ENCODE data around the gene STUB1. TPM values are rescaled to one million over a fixed set of nuclear protein-coding genes. Genes with fewer than 3 reads are reported as not detected.

The STUB1 gene
- total and polyA plus RNA-seq, 9 donors = 70.7 to 115 (median 98.8) TPM

GRCh38 chr16:726438-727290, 46.5 kb downstream of the STUB1 start, which contains the start of the genes CCDC78 and HAGHL:
Gene CCDC78 (minus strand): TSS chr16:726443. CDS start chr16:726367, 76 bp downstream.
Gene HAGHL (plus strand): TSS chr16:727106. CDS start chr16:727510, 404 bp downstream.
- Histone ChIP-seq H3K4me1 (ENCODE audit: control insufficient read depth, insufficient read depth, low read length) (peaks cover 24% of the 10 kb centered on the region), H3K9me3 (replicated peaks; ENCODE audit: control insufficient read depth, low read depth, low read length) (no peaks in the 10 kb centered on the region), H3K27ac (ENCODE audit: low read length) (no peak within 1 kb of the TSS), H3K27me3 (ENCODE audit: control insufficient read depth, insufficient read depth, low read length) (peaks cover 40% of the 10 kb centered on the region), H3K36me3 (ENCODE audit: control insufficient read depth, insufficient read depth, low read length) (peaks cover 16% of the 10 kb centered on the region), H3K4me3 (ENCODE audit: low read length) (peak within 1 kb of the TSS; percentile 25)
- WGBS (ENCODE audit: insufficient coverage) = under 1% methylated on average over 66 of the region's 88 CpGs
- no peak for DNase-seq

GRCh38 chr16:727291-727977, 47.2 kb downstream of the STUB1 start:
- Histone ChIP-seq H3K9me3 (replicated peaks; ENCODE audit: control insufficient read depth, low read depth, low read length) (no peaks in the 10 kb centered on the region), H3K4me1 (ENCODE audit: control insufficient read depth, insufficient read depth, low read length) (peaks cover 18% of the 10 kb centered on the region), H3K4me3 (ENCODE audit: low read length) (peak overlapping the region; percentile 25), H3K27ac (ENCODE audit: low read length) (no peak overlapping the region), H3K36me3 (ENCODE audit: control insufficient read depth, insufficient read depth, low read length) (peaks cover 23% of the 10 kb centered on the region), H3K27me3 (ENCODE audit: control insufficient read depth, insufficient read depth, low read length) (peaks cover 40% of the 10 kb centered on the region)
- no peak for DNase-seq
- under 1% methylated on average over 61 of the region's 61 CpGs for WGBS (ENCODE audit: insufficient coverage)

- under 1% methylated on average over 78 of the region's 80 CpGs for whole genome bisulfite sequencing (ENCODE audit: insufficient coverage)
- no peak overlapping the region for H3K27ac ChIP-seq (ENCODE audit: low read length)
- peak; percentile 64 for DNase-seq
Measured at GRCh38 chr16:728131-728889, 48.1 kb downstream of the STUB1 start.

GRCh38 chr16:728890-729744, 48.9 kb downstream of the STUB1 start:
- peaks cover 39% of the 10 kb centered on the region for H3K36me3 ChIP-seq (ENCODE audit: control insufficient read depth, insufficient read depth, low read length)
- WGBS (ENCODE audit: insufficient coverage) = 59% methylated on average over 46 of the region's 55 CpGs
- no peaks in the 10 kb centered on the region for H3K9me3 ChIP-seq (replicated peaks; ENCODE audit: control insufficient read depth, low read depth, low read length)
- H3K27ac ChIP-seq (ENCODE audit: low read length) = no peak overlapping the region
- no peak overlapping the region for H3K4me3 ChIP-seq (ENCODE audit: low read length)
- peaks cover 18% of the 10 kb centered on the region for H3K4me1 ChIP-seq (ENCODE audit: control insufficient read depth, insufficient read depth, low read length)
- peaks cover 40% of the 10 kb centered on the region for H3K27me3 ChIP-seq (ENCODE audit: control insufficient read depth, insufficient read depth, low read length)
- DNase-seq = peak; percentile 13

More at GRCh38 chr16:728131-728889, 48.1 kb downstream of the STUB1 start:
- no peak overlapping the region for H3K4me3 ChIP-seq (ENCODE audit: low read length)
- H3K36me3 ChIP-seq (ENCODE audit: control insufficient read depth, insufficient read depth, low read length) = peaks cover 31% of the 10 kb centered on the region
- peaks cover 40% of the 10 kb centered on the region for H3K27me3 ChIP-seq (ENCODE audit: control insufficient read depth, insufficient read depth, low read length)
- peaks cover 18% of the 10 kb centered on the region for H3K4me1 ChIP-seq (ENCODE audit: control insufficient read depth, insufficient read depth, low read length)
- no peaks in the 10 kb centered on the region for H3K9me3 ChIP-seq (replicated peaks; ENCODE audit: control insufficient read depth, low read depth, low read length)

- WGBS (ENCODE audit: insufficient coverage) = 83% methylated on average over 35 of the region's 37 CpGs
- no peak overlapping the region for H3K4me3 ChIP-seq (ENCODE audit: low read length)
- H3K4me1 ChIP-seq (ENCODE audit: control insufficient read depth, insufficient read depth, low read length) = peaks cover 18% of the 10 kb centered on the region
- H3K27me3 ChIP-seq (ENCODE audit: control insufficient read depth, insufficient read depth, low read length) = peaks cover 40% of the 10 kb centered on the region
- H3K9me3 ChIP-seq (replicated peaks; ENCODE audit: control insufficient read depth, low read depth, low read length) = no peaks in the 10 kb centered on the region
- H3K36me3 ChIP-seq (ENCODE audit: control insufficient read depth, insufficient read depth, low read length) = peaks cover 47% of the 10 kb centered on the region
- peak; percentile 9 for DNase-seq
- no peak overlapping the region for H3K27ac ChIP-seq (ENCODE audit: low read length)
Measured at GRCh38 chr16:729768-730665, 49.8 kb downstream of the STUB1 start.

- DNase-seq = peak; percentile 12
- Histone ChIP-seq H3K36me3 (ENCODE audit: control insufficient read depth, insufficient read depth, low read length) (peaks cover 55% of the 10 kb centered on the region), H3K27ac (ENCODE audit: low read length) (no peak overlapping the region), H3K4me3 (ENCODE audit: low read length) (no peak overlapping the region), H3K27me3 (ENCODE audit: control insufficient read depth, insufficient read depth, low read length) (peaks cover 33% of the 10 kb centered on the region), H3K4me1 (ENCODE audit: control insufficient read depth, insufficient read depth, low read length) (peaks cover 18% of the 10 kb centered on the region), H3K9me3 (replicated peaks; ENCODE audit: control insufficient read depth, low read depth, low read length) (no peaks in the 10 kb centered on the region)
- 83% methylated on average over 19 of the region's 22 CpGs for WGBS (ENCODE audit: insufficient coverage)
Measured at GRCh38 chr16:730666-731509, 50.7 kb downstream of the STUB1 start.

- Histone ChIP-seq H3K27ac (ENCODE audit: low read length) (no peak overlapping the region), H3K27me3 (ENCODE audit: control insufficient read depth, insufficient read depth, low read length) (peaks cover 20% of the 10 kb centered on the region), H3K36me3 (ENCODE audit: control insufficient read depth, insufficient read depth, low read length) (peaks cover 69% of the 10 kb centered on the region), H3K9me3 (replicated peaks; ENCODE audit: control insufficient read depth, low read depth, low read length) (no peaks in the 10 kb centered on the region), H3K4me3 (ENCODE audit: low read length) (no peak overlapping the region), H3K4me1 (ENCODE audit: control insufficient read depth, insufficient read depth, low read length) (peaks cover 10% of the 10 kb centered on the region)
- no peak for DNase-seq
- WGBS (ENCODE audit: insufficient coverage) = 80% methylated on average over 9 of the region's 12 CpGs
Measured at GRCh38 chr16:732332-732731, 52.1 kb downstream of the STUB1 start.

Measured in muscle of leg (tissue), 11 donors.